Mesothelial cell of epicardium (in vitro differentiated cells): ENCODE data around the gene MAML2. TPM values are rescaled to one million over a fixed set of nuclear protein-coding genes. Genes with fewer than 3 reads are reported as not detected.

ENCODE experiments used
- DNase-seq, 2 experiments: peaks; one replicate each; pipeline ENCODE4 v3.0.0; 2021; ENCODE audit warnings: low spot score in 2 of 2; ENCODE audit not compliant: unreplicated experiment in 2 of 2
- H3K27ac Mint-ChIP-seq: 2 replicates; pipeline ENCODE4 v1.8.0; 2021; ENCODE audit warnings: mixed read lengths
- H3K27me3 Mint-ChIP-seq: 2 replicates; pipeline ENCODE4 v1.8.0; 2021; ENCODE audit warnings: low read depth, mixed read lengths
- H3K36me3 Mint-ChIP-seq: 2 replicates; pipeline ENCODE4 v1.8.0; 2021; ENCODE audit warnings: mixed read lengths
- H3K4me1 Mint-ChIP-seq: 2 replicates; pipeline ENCODE4 v1.8.0; 2021; ENCODE audit warnings: mixed read lengths
- H3K4me3 Mint-ChIP-seq: 2 replicates; pipeline ENCODE4 v1.8.0; 2021; ENCODE audit warnings: mild to moderate bottlenecking, moderate library complexity, mixed read lengths
- H3K9me3 Mint-ChIP-seq: 2 replicates; pipeline ENCODE4 v1.8.0; 2021; ENCODE audit warnings: mixed read lengths
- CTCF ChIP-seq: fragments of 200-600 bp; sonication (generic); IDR thresholded peaks from one replicate; pipeline ENCODE4 v1.5.0; 2021; ENCODE audit warnings: antibody characterized with exemption; ENCODE audit not compliant: unreplicated experiment
- total RNA-seq: library from RNA; stranded (reverse); gene quantifications from 3 replicates; pipeline ENCODE4 v1.2.1, GENCODE V29; 2021

The MAML2 gene
- total RNA-seq, 1 donor from 2014 or later: 38.3 TPM

GRCh38 chr11:96342014-96342960 is 708 bp downstream of the MAML2 start:
- Mint-ChIP-seq H3K4me3 (peak overlapping the region; percentile 97), H3K36me3 (no peaks in the 10 kb centered on the region), H3K4me1 (peaks cover 49% of the 10 kb centered on the region), H3K27ac (peak overlapping the region; percentile 97), H3K9me3 (no peaks in the 10 kb centered on the region), H3K27me3 (no peaks in the 10 kb centered on the region)
- no peak for DNase-seq
- TF ChIP-seq CTCF: no peak

DNA sequence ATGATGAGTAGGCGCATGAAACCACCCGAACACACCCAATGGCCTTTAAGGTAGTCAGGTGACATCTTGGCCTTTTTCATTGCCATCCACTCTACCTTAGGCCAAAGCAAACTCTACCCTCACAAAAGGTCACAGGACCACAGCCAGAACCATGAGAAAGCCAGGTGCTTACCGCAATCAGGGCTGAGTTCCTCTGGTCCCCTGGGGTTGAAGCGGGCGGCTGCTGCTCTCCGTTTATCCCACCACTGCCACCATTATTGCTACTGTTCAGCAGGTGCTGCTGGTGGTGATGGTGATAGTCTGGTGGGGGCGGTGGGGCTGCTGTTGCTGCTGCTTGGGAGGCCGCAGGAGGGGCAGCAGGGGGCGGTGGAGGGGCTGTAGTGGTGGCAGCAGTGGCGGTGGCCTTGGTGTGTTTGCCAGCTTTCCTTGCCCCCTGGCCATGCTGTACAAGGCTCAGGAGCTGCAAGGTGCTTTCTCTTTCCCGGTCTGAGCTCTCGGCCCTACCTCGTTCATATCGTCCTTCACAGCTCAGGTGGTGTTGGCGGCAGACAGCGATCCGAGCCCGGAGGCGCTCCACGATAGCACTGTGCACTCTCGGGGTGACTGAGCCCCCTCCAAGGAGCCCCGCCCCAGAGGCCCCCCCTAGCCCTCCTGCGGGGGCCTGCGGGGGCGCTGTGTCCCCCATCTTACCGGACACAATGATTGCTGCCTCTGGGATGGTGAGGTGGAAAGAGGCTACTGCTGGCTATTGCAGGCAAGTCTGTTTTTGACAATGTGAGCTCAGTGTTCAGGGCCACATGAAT is 1.6 kb downstream of the MAML2 start:
- no peak for DNase-seq
- no peak for TF ChIP-seq CTCF
- peak overlapping the region; percentile 97 for H3K4me3 Mint-ChIP-seq
- H3K36me3 Mint-ChIP-seq: no peaks in the 10 kb centered on the region
- peak overlapping the region; percentile 97 for H3K27ac Mint-ChIP-seq
- no peaks in the 10 kb centered on the region for H3K9me3 Mint-ChIP-seq
- H3K27me3 Mint-ChIP-seq: no peaks in the 10 kb centered on the region
- H3K4me1 Mint-ChIP-seq: peaks cover 57% of the 10 kb centered on the region

GRCh38 chr11:96340555-96340885 is 2.5 kb downstream of the MAML2 start:
- no peak for TF ChIP-seq CTCF
- Mint-ChIP-seq H3K27ac (peak overlapping the region; percentile 97), H3K4me3 (peak overlapping the region; percentile 97), H3K27me3 (no peaks in the 10 kb centered on the region), H3K9me3 (no peaks in the 10 kb centered on the region), H3K4me1 (peaks cover 63% of the 10 kb centered on the region), H3K36me3 (no peaks in the 10 kb centered on the region)
- DNase-seq: no peak

DNA sequence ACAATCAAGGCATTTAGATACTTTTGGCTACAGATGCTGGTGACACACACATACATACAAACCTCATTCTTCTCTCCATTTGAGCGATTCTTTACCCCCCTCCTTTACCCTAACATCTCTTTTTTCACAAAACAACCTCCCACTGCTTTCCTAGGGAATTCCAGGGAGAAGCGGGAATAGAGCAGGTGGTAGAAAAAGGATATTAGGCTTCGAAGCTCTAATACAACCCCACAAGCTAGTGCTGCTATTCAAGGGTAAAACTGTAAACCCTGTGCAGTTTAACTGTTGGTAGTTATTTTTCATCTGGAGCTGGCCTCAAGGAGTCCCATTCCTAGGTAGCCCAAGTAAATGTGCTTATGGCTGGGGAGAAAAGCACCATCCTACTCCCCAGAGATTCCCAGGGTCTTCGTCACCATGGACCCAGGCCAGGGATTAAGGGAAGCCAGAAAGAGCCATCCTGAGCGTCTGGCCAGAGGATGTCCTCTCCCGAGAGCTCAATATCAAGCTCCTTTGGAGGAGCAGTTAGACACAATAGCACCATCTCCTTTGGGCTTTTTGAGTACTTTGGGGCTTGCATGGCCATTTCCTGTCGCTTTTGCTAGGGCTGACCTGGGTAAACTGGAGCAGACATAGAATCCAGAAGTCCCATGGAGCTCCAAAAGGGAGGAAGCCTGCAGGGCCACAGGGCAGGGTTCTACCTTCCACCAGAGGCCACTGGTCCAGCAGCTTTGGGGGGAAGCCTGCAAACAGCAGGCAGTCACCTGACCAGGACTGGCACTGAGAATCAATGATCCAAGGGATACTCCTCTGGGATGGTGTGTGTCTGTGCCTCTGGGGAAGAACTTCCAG is 3.1 kb downstream of the MAML2 start:
- peak overlapping the region; percentile 97 for H3K27ac Mint-ChIP-seq
- peaks cover 66% of the 10 kb centered on the region for H3K4me1 Mint-ChIP-seq
- no peak for TF ChIP-seq CTCF
- H3K4me3 Mint-ChIP-seq: peak overlapping the region; percentile 97
- peaks cover 1% of the 10 kb centered on the region for H3K36me3 Mint-ChIP-seq
- no peaks in the 10 kb centered on the region for H3K27me3 Mint-ChIP-seq
- no peaks in the 10 kb centered on the region for H3K9me3 Mint-ChIP-seq
- DNase-seq: no peak
